Gastroesophageal sphincter (tissue), 4 donors: ENCODE results near the gene GBA2. TPM values are rescaled to one million over a fixed set of nuclear protein-coding genes. Genes with fewer than 3 reads are reported as not detected.

Source experiments
- ATAC-seq: fragments of 150-250 bp; one replicate; pipeline ENCODE4 v1.9.1; 2016; ENCODE audit warnings: mild to moderate bottlenecking, moderate library complexity
- H3K27ac ChIP-seq, 4 donors: fragments of 200-600 bp; sonication (generic) in 3 of 4; 1 replicate in 3 of 4; 2 replicates in 1 of 4; pipeline ENCODE4 v1.5.1; 2016 to 2019
- H3K27me3 ChIP-seq: fragments of 200-600 bp; sonication (generic); one replicate; pipeline ENCODE4 v1.5.1; 2019
- H3K36me3 ChIP-seq, 2 donors: fragments of 200-600 bp; sonication (generic); one replicate each; pipeline ENCODE4 v1.5.1; 2019; ENCODE audit warnings: control low read depth in 1 of 2
- H3K4me1 ChIP-seq, 3 donors: fragments of 200-600 bp; sonication (generic); 1 replicate in 2 of 3; 2 replicates in 1 of 3; pipeline ENCODE4 v1.5.1; 2016 to 2019; ENCODE audit warnings: control low read depth in 2 of 3
- H3K4me3 ChIP-seq, 2 donors: fragments of 200-600 bp; sonication (generic); one replicate each; pipeline ENCODE4 v1.5.1; 2019; ENCODE audit warnings: mild to moderate bottlenecking in 1 of 2, moderate library complexity in 1 of 2
- H3K9me3 ChIP-seq, 3 donors: fragments of 200-600 bp; sonication (generic); one replicate each; pipeline ENCODE4 v1.5.1; 2017 to 2019; ENCODE audit warnings: control low read depth in 2 of 3
- EP300 ChIP-seq: sonication (generic); formaldehyde crosslinking; IDR thresholded peaks from one replicate; pipeline ENCODE4 v1.6.1; 2017; ENCODE audit warnings: antibody characterized with exemption, mild to moderate bottlenecking
- POLR2A ChIP-seq, 2 donors: fragments of 450-650 bp; IDR thresholded peaks; one replicate each; pipeline ENCODE4 v1.6.1; 2017; ENCODE audit warnings: antibody characterized with exemption in 2 of 2, mild to moderate bottlenecking in 2 of 2, moderate library complexity in 1 of 2
- POLR2AphosphoS5 ChIP-seq: sonication (generic); formaldehyde crosslinking; IDR thresholded peaks from one replicate; pipeline ENCODE4 v1.6.1; 2017; ENCODE audit warnings: antibody characterized with exemption
- WGBS, 2 donors: methylation state at CpG; one replicate each; pipeline ENCODE4 v1.1.5; 2018; ENCODE audit warnings: low coverage in 1 of 2; 5-methylcytosine and 5-hydroxymethylcytosine counted together
- total RNA-seq, 4 donors: library from RNA; depleted of rRNA; stranded (reverse); fragments of >200 nt; gene quantifications; one replicate each; pipeline ENCODE4 v1.1.0, GENCODE V29; 2016
- TF ChIP-seq, protein P1 (sequence below), 4 experiments: fragments of 200-600 bp in 2 of 4; fragments of 450-650 bp in 2 of 4; sonication (generic) in 1 of 4; IDR thresholded peaks; one replicate each; pipeline ENCODE4 v1.5.1; 2017 to 2019; ENCODE audit warnings: antibody characterized with exemption in 4 of 4, mild to moderate bottlenecking in 2 of 4, moderate library complexity in 2 of 4

Gene GBA2
- total RNA-seq, 4 donors from 2014 or later = 35.3 to 81.1 (median 54.3) TPM

DNA sequence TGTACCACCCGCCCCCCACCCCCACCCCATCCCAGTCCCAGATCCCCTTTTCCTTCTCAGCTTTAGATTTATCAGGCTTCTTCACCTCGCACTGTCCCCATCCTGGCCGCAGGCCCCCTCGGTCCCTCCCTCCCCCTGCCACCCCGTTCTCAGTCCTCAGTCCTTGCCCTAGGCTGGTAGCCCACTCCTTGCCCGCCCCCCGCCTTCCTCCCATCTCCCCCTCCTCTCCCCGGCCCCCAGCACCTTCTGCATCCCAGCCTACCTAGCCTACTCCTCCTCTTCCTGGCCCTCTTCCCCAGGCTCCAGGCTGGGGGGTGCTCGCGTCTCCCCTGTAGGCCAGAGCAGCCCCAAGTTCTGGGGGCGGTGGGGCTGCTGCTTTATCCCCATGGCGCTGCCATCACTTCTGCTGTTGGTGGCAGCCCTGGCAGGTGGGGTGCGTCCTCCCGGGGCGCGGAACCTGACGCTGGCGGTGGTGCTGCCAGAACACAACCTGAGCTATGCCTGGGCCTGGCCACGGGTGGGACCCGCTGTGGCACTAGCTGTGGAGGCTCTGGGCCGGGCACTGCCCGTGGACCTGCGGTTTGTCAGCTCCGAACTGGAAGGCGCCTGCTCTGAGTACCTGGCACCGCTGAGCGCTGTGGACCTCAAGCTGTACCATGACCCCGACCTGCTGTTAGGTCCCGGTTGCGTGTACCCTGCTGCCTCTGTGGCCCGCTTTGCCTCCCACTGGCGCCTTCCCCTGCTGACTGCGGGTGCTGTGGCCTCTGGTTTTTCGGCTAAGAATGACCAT lies 43.2 kb upstream of the GBA2 start:
- no peaks in the 10 kb centered on the region for H3K27me3 ChIP-seq
- H3K27ac ChIP-seq = peak overlapping the region; percentile 64 to 91 (median 89)
- ATAC-seq = no peak
- H3K4me1 ChIP-seq = peaks cover 5 to 60% (median 34%) of the 10 kb centered on the region in 3 donors
- WGBS, 2 donors = 29% methylated on average over 7 of the region's 34 CpGs; no CpG with 5 or more reads in 1 of the 2 donors
- H3K9me3 ChIP-seq = no peaks in the 10 kb centered on the region
- no peaks in the 10 kb centered on the region for H3K36me3 ChIP-seq
- peak overlapping the region; percentile 58 to 69 for H3K4me3 ChIP-seq
- TF ChIP-seq POLR2A (IDR thresholded peaks at IDR 0.05) (no peak), EP300 (no peak), POLR2AphosphoS5 (no peak)
- TF ChIP-seq, protein P1, sequence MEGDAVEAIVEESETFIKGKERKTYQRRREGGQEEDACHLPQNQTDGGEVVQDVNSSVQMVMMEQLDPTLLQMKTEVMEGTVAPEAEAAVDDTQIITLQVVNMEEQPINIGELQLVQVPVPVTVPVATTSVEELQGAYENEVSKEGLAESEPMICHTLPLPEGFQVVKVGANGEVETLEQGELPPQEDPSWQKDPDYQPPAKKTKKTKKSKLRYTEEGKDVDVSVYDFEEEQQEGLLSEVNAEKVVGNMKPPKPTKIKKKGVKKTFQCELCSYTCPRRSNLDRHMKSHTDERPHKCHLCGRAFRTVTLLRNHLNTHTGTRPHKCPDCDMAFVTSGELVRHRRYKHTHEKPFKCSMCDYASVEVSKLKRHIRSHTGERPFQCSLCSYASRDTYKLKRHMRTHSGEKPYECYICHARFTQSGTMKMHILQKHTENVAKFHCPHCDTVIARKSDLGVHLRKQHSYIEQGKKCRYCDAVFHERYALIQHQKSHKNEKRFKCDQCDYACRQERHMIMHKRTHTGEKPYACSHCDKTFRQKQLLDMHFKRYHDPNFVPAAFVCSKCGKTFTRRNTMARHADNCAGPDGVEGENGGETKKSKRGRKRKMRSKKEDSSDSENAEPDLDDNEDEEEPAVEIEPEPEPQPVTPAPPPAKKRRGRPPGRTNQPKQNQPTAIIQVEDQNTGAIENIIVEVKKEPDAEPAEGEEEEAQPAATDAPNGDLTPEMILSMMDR (IDR thresholded peaks at IDR 0.05) = no peak

DNA sequence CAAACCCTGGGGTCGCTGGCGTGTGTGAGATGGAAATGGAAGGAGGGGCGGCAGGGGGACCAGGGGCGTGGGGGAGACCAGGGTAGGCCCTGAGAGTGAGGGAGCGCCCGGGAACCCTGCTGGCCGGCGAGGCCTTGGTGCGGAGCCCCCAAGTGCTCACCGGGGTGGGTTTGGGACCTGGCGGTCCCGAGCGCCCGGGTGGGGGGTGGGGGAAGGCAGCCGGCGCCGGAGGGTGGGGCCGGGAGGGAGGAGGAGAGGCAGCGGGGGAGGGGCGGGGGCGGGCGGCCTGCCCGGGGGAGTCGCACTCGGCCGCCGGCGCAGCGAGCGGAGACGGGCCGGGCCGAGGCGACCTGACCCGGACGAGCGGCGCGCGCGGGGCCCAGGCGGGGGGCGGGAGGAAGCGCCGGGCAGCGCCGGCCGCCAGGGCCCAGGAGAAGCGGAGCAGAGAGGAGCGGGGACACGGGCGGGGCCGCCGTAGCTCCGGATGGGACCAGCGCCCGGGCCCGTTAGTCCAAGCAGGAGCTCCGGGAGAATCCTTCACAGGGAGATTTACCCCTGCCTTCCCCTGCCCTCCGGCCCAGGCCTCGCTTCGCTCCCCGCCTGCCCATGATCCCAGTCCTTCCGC lies 42.4 kb upstream of the GBA2 start, which contains the start of gene NPR2:
Gene NPR2, plus strand, starts transcription at position 295 of the 625 bp plus-strand sequence. CDS start 818 bp downstream, outside the sequence.
- peak; percentile 81 for ATAC-seq
- Histone ChIP-seq H3K36me3 (no peaks in the 10 kb centered on the region), H3K27ac (peak within 1 kb of the TSS; percentile 81 to 91 (median 89)), H3K4me1 (peaks cover 5 to 54% (median 34%) of the 10 kb centered on the region in 3 donors), H3K27me3 (no peaks in the 10 kb centered on the region), H3K9me3 (no peaks in the 10 kb centered on the region), H3K4me3 (peak within 1 kb of the TSS; percentile 58 to 69)
- WGBS, 2 donors = 0 to 9% methylated on average over 1 to 9 of the region's 64 CpGs
- TF ChIP-seq POLR2AphosphoS5 (no peak), EP300 (no peak), POLR2A (IDR thresholded peaks at IDR 0.05) (peak; percentile 32 to 43)
- TF ChIP-seq, protein P1 (IDR thresholded peaks at IDR 0.05) = peak in 2 of 4 experiments; percentile 26 to 32

DNA sequence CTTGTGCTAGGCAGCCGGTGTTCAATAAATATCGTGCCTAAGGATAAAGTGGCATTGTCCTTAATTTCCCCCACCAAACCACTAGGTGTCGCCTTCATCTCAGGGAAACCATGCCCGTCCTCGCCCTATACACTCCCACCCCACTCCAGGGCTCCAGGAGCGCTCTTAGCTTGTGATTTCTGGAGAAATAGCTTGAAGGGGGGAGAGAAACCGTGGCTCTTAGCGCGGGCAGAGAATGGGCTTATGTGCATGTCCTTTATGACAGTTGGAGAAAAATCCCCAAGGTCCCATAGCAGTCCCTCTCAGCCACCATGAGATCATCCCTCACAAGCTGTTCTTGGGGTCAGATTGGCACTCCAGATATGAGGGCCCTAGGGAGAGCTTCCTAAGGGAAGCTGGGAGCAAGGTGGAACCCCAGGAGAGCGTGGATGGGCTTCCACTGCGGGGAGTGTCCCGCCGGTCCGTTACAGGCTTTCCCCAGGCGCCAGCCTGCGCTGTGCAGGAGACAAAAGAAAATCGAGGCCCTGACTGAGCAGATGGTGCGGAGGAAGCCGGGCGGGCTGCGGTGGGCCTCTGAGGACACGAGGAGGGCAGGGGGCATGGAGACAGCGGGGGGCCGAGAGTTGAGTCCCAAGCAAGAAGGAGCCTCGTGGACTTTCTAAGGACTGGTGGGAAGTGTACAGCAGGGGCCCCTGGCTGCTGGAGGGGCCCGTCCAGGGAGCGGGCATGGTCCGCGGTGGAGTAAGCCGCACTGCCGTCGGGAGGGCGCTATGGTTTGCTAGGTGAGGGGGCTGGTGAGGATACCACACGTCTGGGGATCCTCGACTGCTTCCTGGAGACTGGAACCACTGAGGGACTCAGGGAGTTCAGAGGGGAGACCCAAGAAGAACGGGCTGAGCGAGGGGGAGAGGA lies 41.6 kb upstream of the GBA2 start:
- 30 to 51% methylated on average over 7 to 22 of the region's 37 CpGs for WGBS, 2 donors
- TF ChIP-seq, protein P1 (IDR thresholded peaks at IDR 0.05) = peak; percentile 87 to 92 (median 89)
- no peak for TF ChIP-seq POLR2AphosphoS5
- no peak for TF ChIP-seq EP300
- TF ChIP-seq POLR2A (IDR thresholded peaks at IDR 0.05) = no peak
- H3K9me3 ChIP-seq = no peaks in the 10 kb centered on the region
- peaks cover 5 to 54% (median 32%) of the 10 kb centered on the region in 3 donors for H3K4me1 ChIP-seq
- peaks cover 0 to 5% of the 10 kb centered on the region in 2 donors for H3K36me3 ChIP-seq
- H3K27ac ChIP-seq = peak overlapping the region; percentile 81 to 91 (median 89)
- ATAC-seq = peak; percentile 80
- H3K4me3 ChIP-seq = peak overlapping the region; percentile 58 to 69
- H3K27me3 ChIP-seq = no peaks in the 10 kb centered on the region

DNA sequence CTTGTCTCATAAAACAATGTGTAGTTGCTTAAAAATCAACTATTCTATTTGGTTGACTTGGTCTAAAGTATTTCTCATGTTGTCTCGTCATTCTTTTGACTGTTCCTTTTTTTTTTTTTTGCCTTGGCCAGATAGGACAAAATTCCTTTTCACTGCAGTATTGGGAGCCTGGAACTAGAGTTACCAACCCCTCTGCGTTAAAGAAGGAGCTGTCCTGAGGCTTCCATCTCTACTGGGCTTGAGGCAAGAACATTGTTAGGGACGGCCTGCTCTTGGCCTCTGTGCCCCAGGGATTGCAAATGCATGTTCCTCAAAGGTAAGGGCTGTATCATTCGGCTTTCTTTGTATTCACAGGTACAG lies 41.0 kb upstream of the GBA2 start:
- TF ChIP-seq EP300 (no peak), POLR2AphosphoS5 (no peak), POLR2A (IDR thresholded peaks at IDR 0.05) (no peak)
- TF ChIP-seq, protein P1 (IDR thresholded peaks at IDR 0.05) = no peak
- 7 to 30% methylated on average over 3 to 4 of the region's 4 CpGs for WGBS, 2 donors
- Histone ChIP-seq H3K36me3 (peaks cover 0 to 5% of the 10 kb centered on the region in 2 donors), H3K9me3 (no peaks in the 10 kb centered on the region), H3K4me3 (no peak overlapping the region), H3K27me3 (no peaks in the 10 kb centered on the region), H3K4me1 (peaks cover 5 to 49% (median 28%) of the 10 kb centered on the region in 3 donors), H3K27ac (peak overlapping the region in 2 of 4 donors; percentile 87 to 91)
- ATAC-seq = no peak
